ENCODE measurements around the gene OR6A2.

- no peak for TF ChIP-seq GATA3 (IDR thresholded peaks at IDR 0.05; ENCODE audit: low read depth, low read length)
- TF ChIP-seq GATA2 (IDR thresholded peaks at IDR 0.05; ENCODE audit: low read depth, low read length) = no peak
Observed at GRCh38 chr11:6757373-6757967, 42.0 kb downstream of the OR6A2 start.
